Kidney (tissue), 14 donors: ENCODE results near the gene KRT40. TPM values are rescaled to one million over a fixed set of nuclear protein-coding genes. Genes with fewer than 3 reads are reported as not detected.

Experiments used
- DNase-seq, 5 donors: peaks; one replicate each; pipeline ENCODE4 v3.0.0-alpha.2; 2013 to 2020
- FAIRE-seq: peaks from 2 replicates; lab custom pipeline; 2012; peaks lifted over from hg19 to GRCh38; lab: Jason Lieb, UNC
- H3K27ac ChIP-seq, 2 donors: one replicate each; pipeline ENCODE4 v1.7.0; 2013; ENCODE audit warnings: low read depth in 2 of 2, low read length in 2 of 2, inconsistent platforms in 1 of 2
- H3K27me3 ChIP-seq: one replicate; pipeline ENCODE4 v1.7.1; 2013; ENCODE audit warnings: low read length, inconsistent platforms; ENCODE audit not compliant: control insufficient read depth, insufficient read depth
- H3K36me3 ChIP-seq, 3 donors: one replicate each; pipeline versions ENCODE4 v1.7.0 to v1.7.1; 2013; ENCODE audit warnings: low read length in 3 of 3, control low read depth in 1 of 3, inconsistent platforms in 1 of 3; ENCODE audit not compliant: insufficient read depth in 3 of 3, control insufficient read depth in 2 of 3
- H3K4me1 ChIP-seq, 3 donors: one replicate each; pipeline versions ENCODE4 v1.7.0 to v1.7.1; 2013; ENCODE audit warnings: low read length in 3 of 3, inconsistent platforms in 1 of 3, low read depth in 1 of 3; ENCODE audit not compliant: control insufficient read depth in 2 of 3, insufficient read depth in 2 of 3
- H3K4me3 ChIP-seq, 3 donors: one replicate each; pipeline versions ENCODE4 v1.7.0 to v1.8.1; 2013; ENCODE audit warnings: low read length in 3 of 3, control low read depth in 1 of 3, inconsistent platforms in 1 of 3
- H3K9ac ChIP-seq, 3 donors: one replicate each; pipeline versions ENCODE4 v1.7.0 to v1.7.1; 2013; ENCODE audit warnings: low read length in 3 of 3, control low read depth in 1 of 3, inconsistent platforms in 1 of 3
- H3K9me3 ChIP-seq, 3 donors: one replicate each; pipeline versions ENCODE4 v1.7.0 to v1.7.1; 2013; ENCODE audit warnings: low read length in 3 of 3, control low read depth in 1 of 3, inconsistent platforms in 1 of 3; ENCODE audit not compliant: control insufficient read depth in 2 of 3, insufficient read depth in 1 of 3
- intact Hi-C: fragments of 100-400 bp; cut with DNase I; formaldehyde crosslinking; loops from one replicate; pipeline ENCODE4 v1.11.1; 2022
- polyA plus RNA-seq: library from polyadenylated mRNA; stranded (reverse); fragments of 350-450 nt; fragmentation: Illumina TruSeq; extraction: RNeasy Lipid Tissue Mini Kit (QIAGEN cat#74804); gene quantifications from one replicate; pipeline ENCODE4 v1.2.3, GENCODE V29; 2014; ENCODE audit warnings: low read depth, low replicate concordance; ENCODE audit not compliant: insufficient read depth
- total RNA-seq: library from RNA; stranded (reverse); fragmentation: NEBNext Ultra II Directional; extraction: Animal tissue kit (Norgen Biotek cat#: 25700); gene quantifications from one replicate; pipeline ENCODE4 v1.2.1, GENCODE V29; 2021
- TF ChIP-seq, protein P1 (sequence below): IDR thresholded peaks from 3 replicates; pipeline ENCODE4 v1.5.1; 2012; ENCODE audit warnings: mild to moderate bottlenecking, moderate library complexity, borderline replicate concordance; ENCODE audit not compliant: insufficient read depth; ENCODE audit errors: extremely low read depth
- donor health status: control.
- donor health status: control.
- donor health status: control.
- donor health status: control.
- donor health status: control.
- donor health status: DM: yes; HTN: yes; CAD: no.
- donor health status: Normal renal cell carcinoma (clear cell type).

KRT40 gene
- total and polyA plus RNA-seq, 2 donors from 2014 or later, result not detected

- Histone ChIP-seq H3K4me1 (peaks cover 0 to 2% (median 0%) of the 10 kb centered on the region in 3 donors), H3K27ac (no peak overlapping the region), H3K27me3 (no peaks in the 10 kb centered on the region), H3K4me3 (no peak overlapping the region), H3K9me3 (no peaks in the 10 kb centered on the region), H3K36me3 (no peaks in the 10 kb centered on the region), H3K9ac (no peak overlapping the region)
- TF ChIP-seq, protein P1, sequence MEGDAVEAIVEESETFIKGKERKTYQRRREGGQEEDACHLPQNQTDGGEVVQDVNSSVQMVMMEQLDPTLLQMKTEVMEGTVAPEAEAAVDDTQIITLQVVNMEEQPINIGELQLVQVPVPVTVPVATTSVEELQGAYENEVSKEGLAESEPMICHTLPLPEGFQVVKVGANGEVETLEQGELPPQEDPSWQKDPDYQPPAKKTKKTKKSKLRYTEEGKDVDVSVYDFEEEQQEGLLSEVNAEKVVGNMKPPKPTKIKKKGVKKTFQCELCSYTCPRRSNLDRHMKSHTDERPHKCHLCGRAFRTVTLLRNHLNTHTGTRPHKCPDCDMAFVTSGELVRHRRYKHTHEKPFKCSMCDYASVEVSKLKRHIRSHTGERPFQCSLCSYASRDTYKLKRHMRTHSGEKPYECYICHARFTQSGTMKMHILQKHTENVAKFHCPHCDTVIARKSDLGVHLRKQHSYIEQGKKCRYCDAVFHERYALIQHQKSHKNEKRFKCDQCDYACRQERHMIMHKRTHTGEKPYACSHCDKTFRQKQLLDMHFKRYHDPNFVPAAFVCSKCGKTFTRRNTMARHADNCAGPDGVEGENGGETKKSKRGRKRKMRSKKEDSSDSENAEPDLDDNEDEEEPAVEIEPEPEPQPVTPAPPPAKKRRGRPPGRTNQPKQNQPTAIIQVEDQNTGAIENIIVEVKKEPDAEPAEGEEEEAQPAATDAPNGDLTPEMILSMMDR, result no peak
- DNase-seq (no peak), FAIRE-seq (no peak)
- intact Hi-C loops, result no loop called here
Measured at GRCh38 chr17:40936976-40937375, 47.1 kb downstream of the KRT40 start.

GRCh38 chr17:40936437-40936971, 47.6 kb downstream of the KRT40 start:
- H3K4me3 ChIP-seq, result no peak overlapping the region
- peaks cover 0 to 2% (median 0%) of the 10 kb centered on the region in 3 donors for H3K4me1 ChIP-seq
- no peak overlapping the region for H3K27ac ChIP-seq
- H3K36me3 ChIP-seq, result no peaks in the 10 kb centered on the region
- H3K9ac ChIP-seq, result no peak overlapping the region
- intact Hi-C loops, result no loop called here
- H3K9me3 ChIP-seq, result no peaks in the 10 kb centered on the region
- FAIRE-seq, result no peak
- TF ChIP-seq, protein P1, result no peak
- no peak for DNase-seq
- no peaks in the 10 kb centered on the region for H3K27me3 ChIP-seq

GRCh38 chr17:40935624-40936023, 48.5 kb downstream of the KRT40 start:
- intact Hi-C loops, result no loop called here
- H3K9me3 ChIP-seq, result no peaks in the 10 kb centered on the region
- H3K4me3 ChIP-seq, result no peak overlapping the region
- no peak for FAIRE-seq
- H3K27me3 ChIP-seq, result no peaks in the 10 kb centered on the region
- H3K36me3 ChIP-seq, result no peaks in the 10 kb centered on the region
- H3K9ac ChIP-seq, result no peak overlapping the region
- DNase-seq, result no peak
- TF ChIP-seq, protein P1, result no peak
- peaks cover 0 to 2% (median 0%) of the 10 kb centered on the region in 3 donors for H3K4me1 ChIP-seq
- no peak overlapping the region for H3K27ac ChIP-seq

- no peaks in the 10 kb centered on the region for H3K36me3 ChIP-seq
- no peak overlapping the region for H3K4me3 ChIP-seq
- no peaks in the 10 kb centered on the region for H3K27me3 ChIP-seq
- no peak overlapping the region for H3K27ac ChIP-seq
- DNase-seq (peak in 3 of 5 donors; percentile 25 to 71 (median 70)), FAIRE-seq (no peak)
- intact Hi-C loops, result no loop called here
- H3K9me3 ChIP-seq, result no peaks in the 10 kb centered on the region
- no peak overlapping the region for H3K9ac ChIP-seq
- TF ChIP-seq, protein P1, result no peak
- peaks cover 0 to 2% (median 0%) of the 10 kb centered on the region in 3 donors for H3K4me1 ChIP-seq
Measured at GRCh38 chr17:40932608-40933007, 51.5 kb downstream of the KRT40 start.
